HCT116 (cell line): Measurements from ENCODE around the gene GREM2. TPM values are rescaled to one million over a fixed set of nuclear protein-coding genes. Genes with fewer than 3 reads are reported as not detected.

Experiments
- ATAC-seq: fragments of 200-7000 bp; cut with Tn5 transposase; 2 replicates; pipeline ENCODE4 v1.9.1; 2020; ENCODE audit warnings: mild to moderate bottlenecking, moderate library complexity
- BruUV-seq: library from RNA; stranded (reverse); fragments of 400-500 nt; replicated peaks from 2 replicates; lab custom pipeline; 2021; lab: Mats Ljungman, UMichigan
- CTCF ChIA-PET: fragments of 300-600 bp; sonication (Branson Sonifier 250); formaldehyde crosslinking; loops from one replicate; lab custom pipeline; 2021; ENCODE audit warnings: antibody characterized with exemption; lab: Charles Lee
- POLR2A ChIA-PET: fragments of 300-600, 350-600 bp; sonication (Branson Sonifier 250); formaldehyde crosslinking; loops from one replicate; lab custom pipeline; 2021; ENCODE audit warnings: antibody characterized with exemption; lab: Charles Lee
- RAD21 ChIA-PET, 2 experiments: fragments of 300-600 bp; sonication (Branson Sonifier 250); formaldehyde crosslinking; loops; one replicate each; lab custom pipeline; 2023; ENCODE audit warnings: low total read pairs in 2 of 2; ENCODE audit not compliant: uncharacterized antibody in 2 of 2, unreplicated experiment in 2 of 2, low non-redundant PET in 1 of 2; lab: Charles Lee
- DNase-seq: peaks from one replicate; pipeline ENCODE4 v3.0.0-alpha.2; 2010; ENCODE audit warnings: low read depth, low spot score
- H2AFZ ChIP-seq: fragments of 200-600 bp; shearing (Covaris generic), sonication (generic); 2 replicates; pipeline ENCODE4 v1.6.1; 2017; ENCODE audit warnings: low read depth, mixed run types, mixed read lengths, antibody characterized with exemption, low read length; ENCODE audit not compliant: poor library complexity, severe bottlenecking
- H3K27ac ChIP-seq: 2 replicates; pipeline ENCODE4 v1.5.1; 2012; ENCODE audit warnings: low read depth, low read length
- H3K27me3 ChIP-seq: fragments of 200-600 bp; sonication (generic); 2 replicates; pipeline ENCODE4 v1.6.1; 2016; ENCODE audit warnings: mixed run types, low read length, mixed read lengths; ENCODE audit not compliant: insufficient read depth
- H3K36me3 ChIP-seq, 2 experiments: fragments of 200-500 bp in 1 of 2; fragments of 200-600 bp in 1 of 2; sonication (Bioruptor generic) in 1 of 2; sonication (generic) in 1 of 2; 2 replicates each; pipeline versions ENCODE4 v1.5.1 to v1.6.1; 2014 to 2016; ENCODE audit warnings: low read length in 2 of 2, inconsistent platforms in 1 of 2, mixed read lengths in 1 of 2, mixed run types in 1 of 2; ENCODE audit not compliant: insufficient read depth in 2 of 2, control insufficient read depth in 1 of 2
- H3K4me1 ChIP-seq, 2 experiments: fragments of 200-600 bp in 1 of 2; sonication (generic) in 1 of 2; 2 replicates each; pipeline versions ENCODE4 v1.5.1 to v1.6.1; 2012 to 2017; ENCODE audit warnings: low read length in 2 of 2, inconsistent platforms in 1 of 2, mild to moderate bottlenecking in 1 of 2, mixed read lengths in 1 of 2, mixed run types in 1 of 2, moderate library complexity in 1 of 2; ENCODE audit not compliant: insufficient read depth in 2 of 2, control insufficient read depth in 1 of 2
- H3K4me2 ChIP-seq: fragments of 200-600 bp; sonication (generic); 2 replicates; pipeline ENCODE4 v1.6.1; 2017; ENCODE audit warnings: mixed run types, low read length, mixed read lengths
- H3K4me3 ChIP-seq, 2 experiments: fragments of 200-600 bp in 1 of 2; sonication (generic) in 1 of 2; replicated peaks in 1 of 2; 2 replicates each; pipeline ENCODE4 v1.5.1; 2011 to 2016; ENCODE audit warnings: low read length in 2 of 2, control low read depth in 1 of 2, low read depth in 1 of 2, mild to moderate bottlenecking in 1 of 2, mixed read lengths in 1 of 2, mixed run types in 1 of 2
- H3K79me2 ChIP-seq: fragments of 200-600 bp; sonication (generic); 2 replicates; pipeline ENCODE4 v1.6.1; 2017; ENCODE audit warnings: mild to moderate bottlenecking, mixed run types, low read length, moderate library complexity, mixed read lengths; ENCODE audit not compliant: insufficient read depth
- H3K9ac ChIP-seq: fragments of 200-600 bp; sonication (generic); 2 replicates; pipeline ENCODE4 v1.6.1; 2016; ENCODE audit warnings: low read length, mixed read lengths
- H3K9me2 ChIP-seq: fragments of 200-600 bp; sonication (generic), shearing (Covaris generic); 2 replicates; pipeline ENCODE4 v1.6.1; 2017; ENCODE audit warnings: mixed run types, mild to moderate bottlenecking, moderate library complexity; ENCODE audit not compliant: insufficient read depth
- H3K9me3 ChIP-seq, 2 experiments: fragments of 200-500 bp in 1 of 2; fragments of 200-600 bp in 1 of 2; sonication (Bioruptor generic) in 1 of 2; sonication (generic) in 1 of 2; 2 replicates each; pipeline ENCODE4 v1.6.1; 2014 to 2017; ENCODE audit warnings: low read length in 2 of 2, mixed read lengths in 2 of 2, inconsistent platforms in 1 of 2, low read depth in 1 of 2, mild to moderate bottlenecking in 1 of 2, mixed run types in 1 of 2, moderate library complexity in 1 of 2; ENCODE audit not compliant: control insufficient read depth in 1 of 2, insufficient read depth in 1 of 2
- H4K20me1 ChIP-seq: fragments of 200-600 bp; sonication (generic), shearing (Covaris generic); 2 replicates; pipeline ENCODE4 v1.6.1; 2017; ENCODE audit warnings: mixed run types, mild to moderate bottlenecking, moderate library complexity; ENCODE audit not compliant: insufficient read depth
- CBX3 ChIP-seq: IDR thresholded peaks from 2 replicates; pipeline ENCODE4 v1.6.1; 2012; ENCODE audit warnings: low read depth
- CTCF ChIP-seq, 3 experiments: fragments of 200-600 bp in 1 of 3; sonication (generic) in 1 of 3; IDR thresholded peaks in 2 of 3; conservative IDR thresholded peaks in 1 of 3; 2 replicates each; pipeline ENCODE4 v1.5.1; 2012 to 2017; ENCODE audit warnings: low read depth in 2 of 3, low read length in 2 of 3, antibody characterized with exemption in 1 of 3, borderline replicate concordance in 1 of 3, control low read depth in 1 of 3, mild to moderate bottlenecking in 1 of 3, mixed read lengths in 1 of 3, mixed run types in 1 of 3, moderate library complexity in 1 of 3; ENCODE audit not compliant: insufficient read depth in 1 of 3
- ELF1 ChIP-seq: IDR thresholded peaks from 2 replicates; pipeline ENCODE4 v1.6.1; 2012; ENCODE audit warnings: low read depth, borderline replicate concordance
- REST ChIP-seq: IDR thresholded peaks from 2 replicates; pipeline ENCODE4 v1.6.1; 2012; ENCODE audit warnings: low read depth
- intact Hi-C: fragments of 100-400 bp; cut with micrococcal nuclease; formaldehyde crosslinking; loops from 2 replicates; pipeline ENCODE4 v1.10.0; 2022
- total RNA-seq: library from RNA; stranded (reverse); gene quantifications from one replicate; pipeline ENCODE4 v1.2.1, GENCODE V29; 2021; ENCODE audit not compliant: unreplicated experiment

The GREM2 gene
- total RNA-seq, 1 experiment from 2014 or later = not detected

GRCh38 chr1:240635466-240636256 lies 23.7 kb upstream of the GREM2 start:
- Histone ChIP-seq H3K9ac (no peak overlapping the region), H3K27me3 (no peaks in the 10 kb centered on the region), H3K9me3 (peaks cover 0 to 6% of the 10 kb centered on the region in 2 experiments; a peak in 2 of 4 replicates), H3K36me3 (no peaks in the 10 kb centered on the region), H3K4me1 (no peaks in the 10 kb centered on the region), H3K27ac (no peak overlapping the region), H4K20me1 (no peaks in the 10 kb centered on the region), H2AFZ (no peak overlapping the region), H3K9me2 (no peaks in the 10 kb centered on the region), H3K79me2 (no peaks in the 10 kb centered on the region), H3K4me3 (no peak overlapping the region), H3K4me2 (no peak overlapping the region)
- RAD21 ChIA-PET = no interaction called here
- TF ChIP-seq CBX3 = no peak
- TF ChIP-seq CTCF (IDR thresholded peaks at IDR 0.05 in 2 of 3, conservative IDR thresholded peaks at IDR 0.05 in 1 of 3; ENCODE audit: borderline replicate concordance in 1 of 3, insufficient read depth in 1 of 3, low read depth in 2 of 3, low read length in 2 of 3) = no peak
- TF ChIP-seq REST = no peak
- TF ChIP-seq ELF1 = no peak
- no peak for ATAC-seq
- no peak for DNase-seq
- POLR2A ChIA-PET = no interaction called here
- CTCF ChIA-PET = no interaction called here
- intact Hi-C loops = no loop called here
- BruUV-seq = no TSS peak
